Measurements from ENCODE around the gene SLC29A1.

GRCh38 chr6:44182911-44183390 is 40.4 kb upstream of the SLC29A1 start:
- no peak for TF ChIP-seq CTCF (IDR thresholded peaks at IDR 0.05; ENCODE audit: borderline replicate concordance, extremely low read depth, low read length, poor library complexity, severe bottlenecking)
- TF ChIP-seq EZH2 (IDR thresholded peaks at IDR 0.05; ENCODE audit: borderline replicate concordance, low read depth, low read length, severe bottlenecking), result no peak

All from DND-41 (cell line).